Brain microvascular endothelial cell (primary cell): ENCODE measurements around the gene CLCN1.
A peak's percentile ranks its signal among the peaks of the same experiment; 100 is the strongest.

Experiments used
- DNase-seq: peaks from one replicate; pipeline ENCODE4 v3.0.0-alpha.2; 2020
- H3K27ac ChIP-seq: fragments of 250-450 bp; sonication (Bioruptor Pico); 2 replicates; pipeline ENCODE4 v1.5.1; 2020; ENCODE audit warnings: mild to moderate bottlenecking, moderate library complexity
- H3K27me3 ChIP-seq: fragments of 250-450 bp; sonication (Bioruptor Pico); replicated peaks from 2 replicates; pipeline ENCODE4 v1.5.1; 2020; ENCODE audit warnings: mild to moderate bottlenecking
- H3K36me3 ChIP-seq: fragments of 250-450 bp; sonication (Bioruptor Pico); replicated peaks from 2 replicates; pipeline ENCODE4 v1.5.1; 2020; ENCODE audit warnings: mild to moderate bottlenecking
- H3K4me3 ChIP-seq: 2 replicates; pipeline ENCODE4 v1.5.1; 2011; ENCODE audit warnings: low read depth, mild to moderate bottlenecking, control low read depth, low read length, moderate library complexity
- CTCF ChIP-seq: IDR thresholded peaks from 2 replicates; pipeline ENCODE4 v1.5.1; 2011; ENCODE audit warnings: low read depth, mild to moderate bottlenecking, moderate library complexity, low read length, control low read depth, inconsistent platforms; ENCODE audit errors: missing control alignments
- in situ Hi-C: cut with HindIII; loops from 2 replicates; pipeline ENCODE4 v1.10.0; 2017; ENCODE audit warnings: low sequenced_read_pairs, low pct_ligation_motif_present

The CLCN1 gene

GRCh38 chr7:143361552-143362130, 45.7 kb downstream of the CLCN1 start:
- H3K27ac ChIP-seq, result no peak overlapping the region
- DNase-seq, result no peak
- in situ Hi-C loops, result no loop called here
- H3K4me3 ChIP-seq, result peak overlapping the region; percentile 57
- H3K27me3 ChIP-seq, result peaks cover 19% of the 10 kb centered on the region
- no peak for TF ChIP-seq CTCF
- H3K36me3 ChIP-seq, result no peaks in the 10 kb centered on the region

- in situ Hi-C loops, result no loop called here
- peaks cover 19% of the 10 kb centered on the region for H3K27me3 ChIP-seq
- peak within 1 kb of the TSS; percentile 57 for H3K4me3 ChIP-seq
- TF ChIP-seq CTCF, result no peak
- no peaks in the 10 kb centered on the region for H3K36me3 ChIP-seq
- DNase-seq, result no peak
- no peak within 1 kb of the TSS for H3K27ac ChIP-seq
Measured at GRCh38 chr7:143362131-143363015, 46.5 kb downstream of the CLCN1 start, which contains the start of gene FAM131B. Gene FAM131B (minus strand): TSS chr7:143362713. CDS start chr7:143362603, 110 bp downstream.

GRCh38 chr7:143363016-143363937, 47.4 kb downstream of the CLCN1 start:
- peak overlapping the region; percentile 24 for H3K4me3 ChIP-seq
- TF ChIP-seq CTCF, result no peak

GRCh38 chr7:143367972-143368371, 52.1 kb downstream of the CLCN1 start:
- Histone ChIP-seq H3K4me3 (no peak overlapping the region), H3K27me3 (peaks cover 9% of the 10 kb centered on the region), H3K27ac (no peak overlapping the region), H3K36me3 (no peaks in the 10 kb centered on the region)
- in situ Hi-C loops, result no loop called here
- no peak for DNase-seq
- TF ChIP-seq CTCF, result no peak

More at GRCh38 chr7:143363016-143363937, 47.4 kb downstream of the CLCN1 start:
- DNase-seq, result no peak
- Histone ChIP-seq H3K36me3 (no peaks in the 10 kb centered on the region), H3K27ac (no peak overlapping the region), H3K27me3 (peaks cover 19% of the 10 kb centered on the region)
- in situ Hi-C loops, result no loop called here

- in situ Hi-C loops, result no loop called here
- Histone ChIP-seq H3K36me3 (no peaks in the 10 kb centered on the region), H3K27ac (no peak overlapping the region), H3K4me3 (no peak overlapping the region), H3K27me3 (peaks cover 5% of the 10 kb centered on the region)
- no peak for TF ChIP-seq CTCF
- no peak for DNase-seq
Measured at GRCh38 chr7:143368387-143368786, 52.5 kb downstream of the CLCN1 start.
